Upper lobe of left lung (tissue), 6 donors: ENCODE results near the gene MYOF. TPM values are rescaled to one million over a fixed set of nuclear protein-coding genes. Genes with fewer than 3 reads are reported as not detected.

ENCODE experiments used
- ATAC-seq, 2 donors: fragments of 200-7000 bp; cut with Tn5 transposase; one replicate each; pipeline ENCODE4 v1.9.1; 2022; ENCODE audit warnings: mild to moderate bottlenecking in 2 of 2, moderate library complexity in 2 of 2; ENCODE audit not compliant: low FRiP score in 2 of 2
- DNase-seq, 2 donors: peaks; one replicate each; pipeline ENCODE4 v3.0.0-alpha.2; 2019 to 2020
- H3K27ac ChIP-seq, 4 donors: fragments of 200-600 bp; sonication (generic); one replicate each; pipeline ENCODE4 v1.5.1; 2016 to 2019
- H3K27me3 ChIP-seq, 4 donors: fragments of 200-600 bp; sonication (generic); one replicate each; pipeline ENCODE4 v1.5.1; 2017 to 2019
- H3K36me3 ChIP-seq, 4 donors: fragments of 200-600 bp; sonication (generic); one replicate each; pipeline ENCODE4 v1.5.1; 2016 to 2019
- H3K4me1 ChIP-seq, 4 donors: fragments of 200-600 bp; sonication (generic); one replicate each; pipeline ENCODE4 v1.5.1; 2018 to 2019
- H3K4me3 ChIP-seq, 4 donors: fragments of 200-600 bp; sonication (generic); one replicate each; pipeline ENCODE4 v1.5.1; 2017 to 2019; ENCODE audit warnings: mild to moderate bottlenecking in 2 of 4, moderate library complexity in 1 of 4
- H3K9me3 ChIP-seq, 4 donors: fragments of 200-600 bp; sonication (generic); one replicate each; pipeline ENCODE4 v1.5.1; 2018 to 2019
- EP300 ChIP-seq, 4 donors: sonication (generic); formaldehyde crosslinking; IDR thresholded peaks; one replicate each; pipeline ENCODE4 v1.5.1; 2017; ENCODE audit warnings: antibody characterized with exemption in 4 of 4, control low read depth in 2 of 4
- POLR2A ChIP-seq, 4 donors: fragments of 450-650 bp; IDR thresholded peaks; one replicate each; pipeline ENCODE4 v1.5.1; 2016 to 2017; ENCODE audit warnings: antibody characterized with exemption in 4 of 4, mild to moderate bottlenecking in 2 of 4
- POLR2AphosphoS5 ChIP-seq, 2 donors: sonication (generic); formaldehyde crosslinking; IDR thresholded peaks; one replicate each; pipeline ENCODE4 v1.5.1; 2017; ENCODE audit warnings: antibody characterized with exemption in 2 of 2
- WGBS, 2 donors: methylation state at CpG; one replicate each; pipeline ENCODE4 v1.1.5; 2017 to 2018; 5-methylcytosine and 5-hydroxymethylcytosine counted together
- total RNA-seq, 6 donors: library from RNA; depleted of rRNA in 4 of 6; stranded (reverse); fragments of >200 nt in 4 of 6; gene quantifications; one replicate each; pipeline versions ENCODE4 v1.1.0 to v1.2.1, GENCODE V29; 2016 to 2021
- TF ChIP-seq, protein P1 (sequence below), 6 experiments: fragments of 450-650 bp in 4 of 6; fragments of 200-600 bp in 2 of 6; sonication (generic) in 2 of 6; IDR thresholded peaks; one replicate each; pipeline ENCODE4 v1.5.1; 2016 to 2019; ENCODE audit warnings: antibody characterized with exemption in 6 of 6
- donor health status: DM: no; HTN: no; CAD: no; lungs with moderate emphysema.
- donor health status: DM: no; HTN: yes; CAD: no; lungs with severe emphysema.

The MYOF gene
- total RNA-seq, 6 donors from 2014 or later = 83.9 to 168 (median 129) TPM

DNA sequence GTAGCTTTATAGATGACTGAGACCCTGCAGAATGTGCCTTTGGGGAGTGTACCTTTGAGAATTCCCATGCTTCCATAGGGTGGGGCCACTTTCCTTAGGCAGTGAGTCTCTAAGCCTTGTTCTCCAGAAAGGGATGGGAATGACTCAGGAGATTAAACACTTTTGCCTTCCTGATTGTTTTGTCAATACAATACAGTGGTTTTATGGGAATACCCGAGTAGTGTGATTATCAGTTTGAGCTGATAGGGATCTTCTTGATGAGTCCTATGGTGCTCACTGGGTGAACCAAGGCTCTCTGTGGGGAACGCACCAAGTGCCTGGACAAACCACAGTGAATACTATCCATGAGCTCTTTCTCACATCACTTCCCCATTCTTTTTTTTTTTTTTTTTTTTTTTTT lies 6.3 kb downstream of the MYOF start:
- Histone ChIP-seq H3K36me3 (no peaks in the 10 kb centered on the region), H3K4me1 (peaks cover 24 to 42% (median 37%) of the 10 kb centered on the region in 4 donors), H3K27me3 (no peaks in the 10 kb centered on the region), H3K27ac (peak overlapping the region; percentile 35 to 77 (median 68)), H3K9me3 (no peaks in the 10 kb centered on the region), H3K4me3 (no peak overlapping the region)
- peak; percentile 53 to 56 for ATAC-seq
- TF ChIP-seq POLR2A (IDR thresholded peaks at IDR 0.05) (no peak), EP300 (IDR thresholded peaks at IDR 0.05) (peak in 2 of 4 donors; percentile 44 to 70), POLR2AphosphoS5 (IDR thresholded peaks at IDR 0.05) (peak in 1 of 2 donors; percentile 32)
- no peak for DNase-seq
- WGBS, 2 donors = 44 to 55% methylated on average over 2 of the region's 2 CpGs

DNA sequence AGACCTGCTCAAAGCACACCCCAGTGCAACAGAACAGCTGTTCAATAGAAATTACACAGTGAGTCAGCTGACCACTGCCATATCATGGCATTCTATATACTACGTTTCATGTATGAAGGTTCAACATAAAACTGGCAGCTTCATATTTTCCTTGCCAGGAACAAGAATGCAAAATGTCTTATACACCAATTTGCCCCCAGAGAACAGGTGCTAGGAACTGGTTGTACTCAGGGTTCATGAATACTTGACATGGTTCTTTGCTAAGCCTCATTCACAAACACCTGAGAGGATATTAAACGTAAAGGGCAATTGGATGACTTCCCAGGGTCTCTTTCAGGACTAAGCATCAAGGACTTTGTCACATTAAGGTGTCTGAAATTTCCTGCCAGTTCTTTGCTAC lies 6.9 kb downstream of the MYOF start:
- Histone ChIP-seq H3K9me3 (no peaks in the 10 kb centered on the region), H3K27ac (peak overlapping the region; percentile 35 to 77 (median 68)), H3K4me3 (no peak overlapping the region), H3K4me1 (peaks cover 29 to 47% (median 42%) of the 10 kb centered on the region in 4 donors), H3K27me3 (no peaks in the 10 kb centered on the region), H3K36me3 (no peaks in the 10 kb centered on the region)
- ATAC-seq (peak in 1 of 2 donors; percentile 11), DNase-seq (no peak)
- TF ChIP-seq EP300 (IDR thresholded peaks at IDR 0.05) = peak in 1 of 4 donors; percentile 43
- TF ChIP-seq POLR2A (IDR thresholded peaks at IDR 0.05) = no peak
- WGBS, 2 donors = 57 to 64% methylated on average over 2 of the region's 2 CpGs

DNA sequence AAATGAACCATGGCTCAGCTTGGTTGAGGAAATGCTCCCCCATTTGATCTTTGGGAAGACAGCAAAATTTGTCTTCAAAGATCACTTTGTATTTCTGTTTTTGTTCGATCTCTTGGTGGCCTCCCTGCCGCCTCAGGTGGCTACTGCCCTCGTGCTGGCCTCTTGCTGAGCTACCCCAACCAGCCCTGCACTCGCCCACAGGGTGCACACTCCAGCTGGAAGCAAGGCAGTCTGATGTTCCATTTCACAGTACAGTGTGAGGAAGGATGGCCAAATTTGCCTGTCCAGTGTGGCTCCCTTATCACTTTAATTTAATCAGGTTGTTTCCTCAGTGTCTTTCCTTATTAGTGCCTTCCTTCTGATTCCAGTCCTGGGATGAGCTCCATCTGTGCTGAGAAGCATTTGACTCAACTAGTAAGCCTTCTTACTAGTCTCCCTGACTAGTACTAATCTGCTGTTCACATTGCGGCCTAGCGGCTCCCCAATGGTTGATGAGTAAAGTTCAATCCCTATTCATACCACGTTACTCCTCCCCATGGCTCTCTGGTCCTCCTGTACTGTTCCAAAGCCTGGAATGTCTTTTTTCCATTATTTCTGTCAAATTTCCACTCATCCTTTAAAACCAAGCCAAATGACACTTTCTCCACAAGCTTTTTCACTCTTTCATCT lies 8.2 kb downstream of the MYOF start:
- Histone ChIP-seq H3K27me3 (no peaks in the 10 kb centered on the region), H3K27ac (peak overlapping the region; percentile 1 to 65 (median 42)), H3K36me3 (peaks cover 0 to 2% (median 0%) of the 10 kb centered on the region in 4 donors), H3K9me3 (no peaks in the 10 kb centered on the region), H3K4me3 (no peak overlapping the region), H3K4me1 (peaks cover 29 to 56% (median 36%) of the 10 kb centered on the region in 4 donors)
- TF ChIP-seq, protein P1, sequence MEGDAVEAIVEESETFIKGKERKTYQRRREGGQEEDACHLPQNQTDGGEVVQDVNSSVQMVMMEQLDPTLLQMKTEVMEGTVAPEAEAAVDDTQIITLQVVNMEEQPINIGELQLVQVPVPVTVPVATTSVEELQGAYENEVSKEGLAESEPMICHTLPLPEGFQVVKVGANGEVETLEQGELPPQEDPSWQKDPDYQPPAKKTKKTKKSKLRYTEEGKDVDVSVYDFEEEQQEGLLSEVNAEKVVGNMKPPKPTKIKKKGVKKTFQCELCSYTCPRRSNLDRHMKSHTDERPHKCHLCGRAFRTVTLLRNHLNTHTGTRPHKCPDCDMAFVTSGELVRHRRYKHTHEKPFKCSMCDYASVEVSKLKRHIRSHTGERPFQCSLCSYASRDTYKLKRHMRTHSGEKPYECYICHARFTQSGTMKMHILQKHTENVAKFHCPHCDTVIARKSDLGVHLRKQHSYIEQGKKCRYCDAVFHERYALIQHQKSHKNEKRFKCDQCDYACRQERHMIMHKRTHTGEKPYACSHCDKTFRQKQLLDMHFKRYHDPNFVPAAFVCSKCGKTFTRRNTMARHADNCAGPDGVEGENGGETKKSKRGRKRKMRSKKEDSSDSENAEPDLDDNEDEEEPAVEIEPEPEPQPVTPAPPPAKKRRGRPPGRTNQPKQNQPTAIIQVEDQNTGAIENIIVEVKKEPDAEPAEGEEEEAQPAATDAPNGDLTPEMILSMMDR (IDR thresholded peaks at IDR 0.05) = no peak
- TF ChIP-seq POLR2AphosphoS5 (IDR thresholded peaks at IDR 0.05) (no peak), POLR2A (IDR thresholded peaks at IDR 0.05) (no peak), EP300 (IDR thresholded peaks at IDR 0.05) (no peak)
- no peak for DNase-seq
- 81 to 82% methylated on average over 7 of the region's 7 CpGs for WGBS, 2 donors
- no peak for ATAC-seq

DNA sequence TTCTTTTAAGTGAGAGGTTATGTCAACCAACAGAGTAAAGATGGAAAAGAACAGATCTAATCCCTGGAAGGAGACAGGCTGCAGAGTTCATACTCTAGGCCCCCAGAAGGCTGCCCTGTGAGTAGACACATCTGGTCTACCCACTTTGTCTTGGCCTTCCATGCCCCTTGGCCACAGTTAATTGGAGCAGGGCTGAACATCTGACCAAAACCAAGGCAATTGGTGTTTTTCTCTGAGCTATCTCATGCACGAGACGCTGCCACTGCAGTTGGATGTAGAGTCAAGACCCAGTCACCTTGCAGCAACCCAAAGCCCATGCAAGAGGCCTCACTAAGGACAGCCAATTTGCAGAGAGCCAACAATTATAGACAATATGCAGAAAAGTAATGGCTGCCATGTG lies 9.0 kb downstream of the MYOF start:
- WGBS, 2 donors = 79 to 100% methylated on average over 2 of the region's 2 CpGs
- DNase-seq (no peak), ATAC-seq (no peak)
- Histone ChIP-seq H3K27me3 (no peaks in the 10 kb centered on the region), H3K27ac (peak overlapping the region in 3 of 4 donors; percentile 35 to 61 (median 48)), H3K9me3 (no peaks in the 10 kb centered on the region), H3K4me3 (no peak overlapping the region), H3K36me3 (peaks cover 0 to 2% (median 0%) of the 10 kb centered on the region in 4 donors), H3K4me1 (peaks cover 26 to 58% (median 42%) of the 10 kb centered on the region in 4 donors)
- no peak for TF ChIP-seq POLR2A (IDR thresholded peaks at IDR 0.05)

DNA sequence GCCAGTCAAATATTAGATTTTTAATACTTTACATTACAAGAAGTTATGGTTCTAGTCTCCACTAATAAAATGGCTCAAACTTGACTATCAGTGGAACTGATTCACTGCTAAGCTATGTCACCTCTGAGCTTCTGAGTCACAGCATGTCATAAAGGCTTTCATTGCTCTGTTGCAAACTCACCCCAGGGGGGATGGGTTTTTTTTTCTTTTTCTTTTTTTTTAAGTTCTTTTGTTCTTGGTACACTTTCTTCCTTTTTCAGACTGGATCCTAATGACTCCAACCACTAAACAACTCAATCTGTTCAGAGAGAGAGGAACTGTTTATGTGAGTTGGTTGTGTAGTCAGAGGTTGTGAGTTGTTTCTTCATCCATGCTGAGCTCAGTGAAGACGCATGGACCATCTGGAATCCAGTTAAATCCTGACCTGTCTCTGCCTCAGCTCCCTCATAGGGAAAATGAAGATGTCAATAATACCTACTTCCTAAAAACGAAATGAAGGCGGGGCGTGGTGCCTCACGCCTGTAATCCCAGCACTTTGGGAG lies 11.0 kb downstream of the MYOF start:
- Histone ChIP-seq H3K27me3 (no peaks in the 10 kb centered on the region), H3K9me3 (no peaks in the 10 kb centered on the region), H3K4me3 (no peak overlapping the region), H3K4me1 (peaks cover 29 to 66% (median 52%) of the 10 kb centered on the region in 4 donors), H3K36me3 (peaks cover 0 to 2% (median 0%) of the 10 kb centered on the region in 4 donors), H3K27ac (peak overlapping the region; percentile 49 to 75 (median 67))
- DNase-seq (no peak), ATAC-seq (peak; percentile 24 to 65)
- peak in 1 of 2 donors; percentile 49 for TF ChIP-seq POLR2AphosphoS5 (IDR thresholded peaks at IDR 0.05)
- no peak for TF ChIP-seq POLR2A (IDR thresholded peaks at IDR 0.05)
- peak in 1 of 4 donors; percentile 22 for TF ChIP-seq EP300 (IDR thresholded peaks at IDR 0.05)
- TF ChIP-seq, protein P1 (IDR thresholded peaks at IDR 0.05) = no peak
- 74 to 94% methylated on average over 5 of the region's 5 CpGs for WGBS, 2 donors

DNA sequence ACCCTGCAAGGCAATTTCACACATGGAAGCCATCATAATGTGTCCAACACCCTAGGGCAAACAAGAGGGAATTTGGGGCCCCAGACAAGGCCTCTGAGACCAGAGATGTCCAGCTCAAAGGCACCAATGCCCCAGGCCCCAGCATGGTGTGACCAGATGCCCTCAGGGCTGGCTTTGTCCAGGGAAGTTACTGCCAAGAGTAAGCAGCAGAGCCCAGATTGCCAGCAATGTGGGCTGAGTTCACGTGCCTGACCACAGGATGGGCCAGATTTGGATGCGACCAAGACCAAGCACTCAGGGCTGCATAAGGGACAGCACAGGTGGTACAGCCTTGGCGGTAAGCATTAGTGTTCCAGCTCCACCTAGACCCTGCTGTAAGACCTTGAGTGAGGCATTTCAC lies 12.7 kb downstream of the MYOF start:
- 94 to 100% methylated on average over 3 of the region's 3 CpGs for WGBS, 2 donors
- no peak for TF ChIP-seq POLR2AphosphoS5 (IDR thresholded peaks at IDR 0.05)
- TF ChIP-seq POLR2A (IDR thresholded peaks at IDR 0.05) = no peak
- TF ChIP-seq, protein P1 (IDR thresholded peaks at IDR 0.05) = no peak
- no peak for TF ChIP-seq EP300 (IDR thresholded peaks at IDR 0.05)
- peak overlapping the region; percentile 58 to 73 (median 61) for H3K27ac ChIP-seq
- no peaks in the 10 kb centered on the region for H3K9me3 ChIP-seq
- H3K4me1 ChIP-seq = peaks cover 41 to 72% (median 63%) of the 10 kb centered on the region in 4 donors
- no peak for ATAC-seq
- no peak overlapping the region for H3K4me3 ChIP-seq
- no peaks in the 10 kb centered on the region for H3K27me3 ChIP-seq
- DNase-seq = no peak
- H3K36me3 ChIP-seq = peaks cover 0 to 2% (median 0%) of the 10 kb centered on the region in 4 donors
